Liver (tissue), 9 donors: ENCODE measurements around the gene PALLD. TPM values are rescaled to one million over a fixed set of nuclear protein-coding genes. Genes with fewer than 3 reads are reported as not detected.

Source experiments
- DNase-seq: peaks from one replicate; pipeline ENCODE4 v3.0.0-alpha.2; 2017; ENCODE audit warnings: low spot score
- H3K27ac ChIP-seq, 2 donors: one replicate each; pipeline ENCODE4 v1.7.0; 2013; ENCODE audit warnings: inconsistent platforms in 2 of 2, low read length in 2 of 2, control low read depth in 1 of 2, low read depth in 1 of 2, mild to moderate bottlenecking in 1 of 2
- H3K27me3 ChIP-seq, 4 donors: one replicate each; pipeline versions ENCODE4 v1.6.1 to v1.7.0; 2013; ENCODE audit warnings: low read length in 3 of 4, inconsistent platforms in 1 of 4, mild to moderate bottlenecking in 1 of 4, moderate library complexity in 1 of 4; ENCODE audit not compliant: control insufficient read depth in 4 of 4, insufficient read depth in 4 of 4
- H3K36me3 ChIP-seq, 4 donors: one replicate each; pipeline versions ENCODE4 v1.6.1 to v1.7.0; 2013; ENCODE audit warnings: low read length in 3 of 4, mild to moderate bottlenecking in 3 of 4, low read depth in 1 of 4, moderate library complexity in 1 of 4; ENCODE audit not compliant: control insufficient read depth in 4 of 4, insufficient read depth in 3 of 4
- H3K4me1 ChIP-seq, 4 donors: one replicate each; pipeline versions ENCODE4 v1.6.1 to v1.7.0; 2013; ENCODE audit warnings: low read length in 3 of 4, mild to moderate bottlenecking in 3 of 4, moderate library complexity in 1 of 4; ENCODE audit not compliant: control insufficient read depth in 4 of 4, insufficient read depth in 4 of 4
- H3K4me3 ChIP-seq, 3 donors: one replicate each; pipeline versions ENCODE4 v1.6.1 to v1.7.0; 2013; ENCODE audit warnings: low read length in 3 of 3, control low read depth in 1 of 3, low read depth in 1 of 3, mild to moderate bottlenecking in 1 of 3
- H3K9ac ChIP-seq, 2 donors: one replicate each; pipeline ENCODE4 v1.7.0; 2013; ENCODE audit warnings: low read length in 2 of 2, mild to moderate bottlenecking in 2 of 2, moderate library complexity in 2 of 2, control low read depth in 1 of 2, low read depth in 1 of 2
- H3K9me3 ChIP-seq, 4 donors: one replicate each; pipeline versions ENCODE4 v1.6.1 to v1.7.0; 2013; ENCODE audit warnings: low read length in 3 of 4; ENCODE audit not compliant: control insufficient read depth in 4 of 4
- ATF3 ChIP-seq: IDR thresholded peaks from 2 replicates; pipeline ENCODE4 v1.6.1; 2016; ENCODE audit warnings: antibody characterized with exemption
- EGR1 ChIP-seq, 2 donors: IDR thresholded peaks; 2 replicates each; pipeline ENCODE4 v1.6.1; 2016 to 2018; ENCODE audit warnings: antibody characterized with exemption in 2 of 2, low read depth in 2 of 2
- FOXA1 ChIP-seq: IDR thresholded peaks from 2 replicates; pipeline ENCODE4 v1.6.1; 2016; ENCODE audit warnings: antibody characterized with exemption
- FOXA2 ChIP-seq: IDR thresholded peaks from 2 replicates; pipeline ENCODE4 v1.6.1; 2016; ENCODE audit warnings: antibody characterized with exemption
- GABPA ChIP-seq, 2 donors: IDR thresholded peaks in 1 of 2; conservative IDR thresholded peaks in 1 of 2; 2 replicates each; pipeline ENCODE4 v1.6.1; 2016; ENCODE audit warnings: antibody characterized with exemption in 2 of 2, mild to moderate bottlenecking in 1 of 2, moderate library complexity in 1 of 2
- HNF4A ChIP-seq, 2 donors: conservative IDR thresholded peaks; 2 replicates each; pipeline ENCODE4 v1.6.1; 2016; ENCODE audit warnings: antibody characterized with exemption in 2 of 2, mild to moderate bottlenecking in 2 of 2
- HNF4G ChIP-seq: IDR thresholded peaks from 2 replicates; pipeline ENCODE4 v1.6.1; 2016; ENCODE audit warnings: antibody characterized with exemption
- JUND ChIP-seq, 2 donors: IDR thresholded peaks; 2 replicates each; pipeline ENCODE4 v1.6.1; 2016; ENCODE audit warnings: antibody characterized with exemption in 2 of 2
- NR2F2 ChIP-seq: IDR thresholded peaks from 2 replicates; pipeline ENCODE4 v1.6.1; 2016; ENCODE audit warnings: antibody characterized with exemption
- RAD21 ChIP-seq, 2 donors: IDR thresholded peaks; 2 replicates each; pipeline ENCODE4 v1.6.1; 2016; ENCODE audit warnings: antibody characterized with exemption in 2 of 2, mild to moderate bottlenecking in 2 of 2
- RXRA ChIP-seq, 2 donors: IDR thresholded peaks; 2 replicates each; pipeline ENCODE4 v1.6.1; 2017 to 2018; ENCODE audit warnings: antibody characterized with exemption in 2 of 2, mild to moderate bottlenecking in 1 of 2
- SP1 ChIP-seq: IDR thresholded peaks from 2 replicates; pipeline ENCODE4 v1.6.1; 2018; ENCODE audit warnings: antibody characterized with exemption, mild to moderate bottlenecking
- TAF1 ChIP-seq: conservative IDR thresholded peaks from 2 replicates; pipeline ENCODE4 v1.6.1; 2016; ENCODE audit warnings: antibody characterized with exemption, mild to moderate bottlenecking
- YY1 ChIP-seq: IDR thresholded peaks from 2 replicates; pipeline ENCODE4 v1.6.1; 2016; ENCODE audit warnings: antibody characterized with exemption, mild to moderate bottlenecking
- ZBTB33 ChIP-seq: IDR thresholded peaks from 2 replicates; pipeline ENCODE4 v1.6.1; 2016; ENCODE audit warnings: antibody characterized with exemption
- WGBS: extraction: QIAGEN DNeasy Blood & Tissue Kit; methylation state at CpG from one replicate; pipeline ENCODE4 v1.1.7; 2013; 5-methylcytosine and 5-hydroxymethylcytosine counted together
- polyA plus RNA-seq, 2 donors: library from polyadenylated mRNA; stranded (reverse) in 1 of 2; unstranded in 1 of 2; fragments of 200-250 nt in 1 of 2; fragments of >200 nt in 1 of 2; fragmentation: Nextera tagmentation in 1 of 2; extraction: Ambion mirVana in 1 of 2; gene quantifications; one replicate each; pipeline versions ENCODE4 v1.2.1 to v1.2.3, GENCODE V29; 2013 to 2015
- total RNA-seq, 2 donors: library from RNA; depleted of rRNA; stranded (reverse); fragments of >200 nt; gene quantifications; one replicate each; pipeline ENCODE4 v1.2.3, GENCODE V29; 2014
- TF ChIP-seq, protein P1 (sequence below): IDR thresholded peaks from 2 replicates; pipeline ENCODE4 v1.6.1; 2016; ENCODE audit warnings: antibody characterized with exemption, mild to moderate bottlenecking
- TF ChIP-seq, protein P2 (sequence below): IDR thresholded peaks from 2 replicates; pipeline ENCODE4 v1.6.1; 2016; ENCODE audit warnings: antibody characterized with exemption
- TF ChIP-seq, protein P3 (sequence below): fragments of 150-350 bp; IDR thresholded peaks from 2 replicates; pipeline ENCODE4 v1.5.1; 2017; ENCODE audit warnings: improper control_type of control experiment, low read depth, low read length; ENCODE audit not compliant: missing input control
- donor health status: healthy.
- donor health status: healthy.
- donor health status: healthy.
- donor health status: healthy.
- donor health status: healthy.

PALLD gene
- total and polyA plus RNA-seq, 4 donors = 9.0 to 26.3 (median 14.7) TPM

- TF ChIP-seq TAF1 = no peak
- TF ChIP-seq GABPA (IDR thresholded peaks at IDR 0.05 in 1 of 2, conservative IDR thresholded peaks at IDR 0.05 in 1 of 2) = no peak
- no peak for TF ChIP-seq ATF3
- peak; percentile 37 for TF ChIP-seq FOXA2
- TF ChIP-seq, protein P1, sequence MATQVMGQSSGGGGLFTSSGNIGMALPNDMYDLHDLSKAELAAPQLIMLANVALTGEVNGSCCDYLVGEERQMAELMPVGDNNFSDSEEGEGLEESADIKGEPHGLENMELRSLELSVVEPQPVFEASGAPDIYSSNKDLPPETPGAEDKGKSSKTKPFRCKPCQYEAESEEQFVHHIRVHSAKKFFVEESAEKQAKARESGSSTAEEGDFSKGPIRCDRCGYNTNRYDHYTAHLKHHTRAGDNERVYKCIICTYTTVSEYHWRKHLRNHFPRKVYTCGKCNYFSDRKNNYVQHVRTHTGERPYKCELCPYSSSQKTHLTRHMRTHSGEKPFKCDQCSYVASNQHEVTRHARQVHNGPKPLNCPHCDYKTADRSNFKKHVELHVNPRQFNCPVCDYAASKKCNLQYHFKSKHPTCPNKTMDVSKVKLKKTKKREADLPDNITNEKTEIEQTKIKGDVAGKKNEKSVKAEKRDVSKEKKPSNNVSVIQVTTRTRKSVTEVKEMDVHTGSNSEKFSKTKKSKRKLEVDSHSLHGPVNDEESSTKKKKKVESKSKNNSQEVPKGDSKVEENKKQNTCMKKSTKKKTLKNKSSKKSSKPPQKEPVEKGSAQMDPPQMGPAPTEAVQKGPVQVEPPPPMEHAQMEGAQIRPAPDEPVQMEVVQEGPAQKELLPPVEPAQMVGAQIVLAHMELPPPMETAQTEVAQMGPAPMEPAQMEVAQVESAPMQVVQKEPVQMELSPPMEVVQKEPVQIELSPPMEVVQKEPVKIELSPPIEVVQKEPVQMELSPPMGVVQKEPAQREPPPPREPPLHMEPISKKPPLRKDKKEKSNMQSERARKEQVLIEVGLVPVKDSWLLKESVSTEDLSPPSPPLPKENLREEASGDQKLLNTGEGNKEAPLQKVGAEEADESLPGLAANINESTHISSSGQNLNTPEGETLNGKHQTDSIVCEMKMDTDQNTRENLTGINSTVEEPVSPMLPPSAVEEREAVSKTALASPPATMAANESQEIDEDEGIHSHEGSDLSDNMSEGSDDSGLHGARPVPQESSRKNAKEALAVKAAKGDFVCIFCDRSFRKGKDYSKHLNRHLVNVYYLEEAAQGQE = no peak
- TF ChIP-seq, protein P2, sequence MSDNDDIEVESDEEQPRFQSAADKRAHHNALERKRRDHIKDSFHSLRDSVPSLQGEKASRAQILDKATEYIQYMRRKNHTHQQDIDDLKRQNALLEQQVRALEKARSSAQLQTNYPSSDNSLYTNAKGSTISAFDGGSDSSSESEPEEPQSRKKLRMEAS = no peak
- peak; percentile 49 for TF ChIP-seq YY1
- peak; percentile 34 for TF ChIP-seq SP1
- TF ChIP-seq NR2F2 = no peak
- peak; percentile 5 to 23 for TF ChIP-seq RAD21 (IDR thresholded peaks at IDR 0.05)
- peak; percentile 81 to 83 for TF ChIP-seq HNF4A (conservative IDR thresholded peaks at IDR 0.05)
- TF ChIP-seq EGR1 (IDR thresholded peaks at IDR 0.05; ENCODE audit: low read depth in 2 of 2) = no peak
- peak in 1 of 2 donors; percentile 50 for TF ChIP-seq JUND (IDR thresholded peaks at IDR 0.05)
- no peak for TF ChIP-seq ZBTB33
- TF ChIP-seq RXRA (IDR thresholded peaks at IDR 0.05) = peak; percentile 37 to 59
- TF ChIP-seq FOXA1 = no peak
- TF ChIP-seq, protein P3, sequence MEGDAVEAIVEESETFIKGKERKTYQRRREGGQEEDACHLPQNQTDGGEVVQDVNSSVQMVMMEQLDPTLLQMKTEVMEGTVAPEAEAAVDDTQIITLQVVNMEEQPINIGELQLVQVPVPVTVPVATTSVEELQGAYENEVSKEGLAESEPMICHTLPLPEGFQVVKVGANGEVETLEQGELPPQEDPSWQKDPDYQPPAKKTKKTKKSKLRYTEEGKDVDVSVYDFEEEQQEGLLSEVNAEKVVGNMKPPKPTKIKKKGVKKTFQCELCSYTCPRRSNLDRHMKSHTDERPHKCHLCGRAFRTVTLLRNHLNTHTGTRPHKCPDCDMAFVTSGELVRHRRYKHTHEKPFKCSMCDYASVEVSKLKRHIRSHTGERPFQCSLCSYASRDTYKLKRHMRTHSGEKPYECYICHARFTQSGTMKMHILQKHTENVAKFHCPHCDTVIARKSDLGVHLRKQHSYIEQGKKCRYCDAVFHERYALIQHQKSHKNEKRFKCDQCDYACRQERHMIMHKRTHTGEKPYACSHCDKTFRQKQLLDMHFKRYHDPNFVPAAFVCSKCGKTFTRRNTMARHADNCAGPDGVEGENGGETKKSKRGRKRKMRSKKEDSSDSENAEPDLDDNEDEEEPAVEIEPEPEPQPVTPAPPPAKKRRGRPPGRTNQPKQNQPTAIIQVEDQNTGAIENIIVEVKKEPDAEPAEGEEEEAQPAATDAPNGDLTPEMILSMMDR = no peak
- TF ChIP-seq HNF4G = peak; percentile 37
- Histone ChIP-seq H3K36me3 (no peaks in the 10 kb centered on the region), H3K9ac (no peak overlapping the region), H3K4me3 (no peak overlapping the region), H3K4me1 (peaks cover 4 to 16% (median 13%) of the 10 kb centered on the region in 4 donors), H3K27ac (peak overlapping the region; percentile 43 to 45), H3K27me3 (no peaks in the 10 kb centered on the region), H3K9me3 (no peaks in the 10 kb centered on the region)
- WGBS = 28% methylated on average over 1 of the region's 1 CpG
- no peak for DNase-seq
Measured at GRCh38 chr4:168662297-168662984, 165.6 kb downstream of the PALLD start.
